ENCODE measurements around the gene PLXNA2.
A peak's percentile ranks its signal among the peaks of the same experiment; 100 is the strongest.

PLXNA2 gene

DNA sequence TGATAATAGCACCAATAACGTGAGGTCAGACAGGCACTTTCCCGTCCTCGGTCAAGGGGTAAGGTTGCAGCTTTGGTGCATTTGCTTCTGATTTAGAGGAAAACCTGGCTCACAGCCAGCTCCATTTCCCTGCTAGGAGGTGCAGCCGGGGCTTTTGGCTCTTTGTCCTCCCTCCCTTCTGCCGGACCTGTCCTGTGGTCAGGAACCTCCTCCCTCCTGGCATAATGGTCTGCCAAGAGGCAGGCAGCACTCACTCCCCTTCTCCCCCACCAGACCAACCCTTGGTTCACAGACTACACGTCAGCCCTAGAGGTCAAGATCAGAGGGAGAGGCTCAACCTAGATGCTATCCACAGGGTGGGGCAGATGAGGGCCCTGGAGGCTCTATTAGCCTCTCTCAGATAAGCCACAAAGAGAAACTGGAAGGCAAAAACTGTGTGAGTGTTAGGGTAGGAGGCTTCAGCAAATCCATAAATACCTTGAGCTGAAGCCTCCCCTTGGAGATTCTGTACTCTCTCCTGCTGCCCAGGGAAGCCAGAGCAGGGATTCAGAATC is 64.8 kb downstream of the PLXNA2 start:
- peak; percentile 30 for DNase-seq

DNA sequence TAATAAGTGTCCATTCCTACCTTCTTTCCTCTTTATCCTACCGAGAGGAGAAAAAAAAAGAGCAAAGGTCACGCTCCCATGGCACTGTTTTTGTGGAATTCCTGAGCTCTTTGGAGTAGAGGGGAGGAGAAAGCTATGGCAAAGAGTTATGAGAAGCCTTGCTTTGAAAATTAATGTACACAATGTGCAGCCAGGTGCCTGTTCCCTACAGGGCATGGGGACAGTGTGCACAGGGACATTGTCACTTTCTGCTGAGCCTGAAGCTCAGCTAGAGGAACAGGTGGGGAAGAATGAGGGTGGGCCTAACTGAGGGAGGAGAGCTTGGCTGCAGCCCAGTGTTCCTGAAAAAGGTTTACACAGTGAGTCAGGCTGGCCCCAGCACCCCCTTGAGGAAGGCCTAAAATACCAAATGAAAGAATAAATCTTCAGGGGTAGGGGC is 66.1 kb downstream of the PLXNA2 start:
- no peak for DNase-seq

DNA sequence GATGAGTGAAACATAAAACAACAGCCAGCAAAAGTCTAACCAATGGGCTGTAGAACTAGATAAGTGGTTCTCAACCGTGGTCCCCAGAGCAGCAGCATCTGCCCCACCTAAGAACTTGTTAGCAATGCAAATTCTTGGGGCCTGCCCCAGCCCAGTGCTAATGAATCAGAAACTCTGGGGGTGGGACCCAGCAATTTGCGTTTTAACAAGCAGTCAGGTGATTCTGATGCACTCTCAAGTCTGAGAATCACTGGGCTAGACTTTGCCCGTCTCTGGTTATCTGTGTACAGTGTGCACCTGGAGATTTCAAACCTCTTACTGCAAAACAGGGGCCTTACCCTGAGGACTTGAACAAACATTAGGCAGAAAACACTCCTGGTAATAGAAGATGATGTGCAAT is 66.5 kb downstream of the PLXNA2 start:
- peak; percentile 16 for DNase-seq

DNA sequence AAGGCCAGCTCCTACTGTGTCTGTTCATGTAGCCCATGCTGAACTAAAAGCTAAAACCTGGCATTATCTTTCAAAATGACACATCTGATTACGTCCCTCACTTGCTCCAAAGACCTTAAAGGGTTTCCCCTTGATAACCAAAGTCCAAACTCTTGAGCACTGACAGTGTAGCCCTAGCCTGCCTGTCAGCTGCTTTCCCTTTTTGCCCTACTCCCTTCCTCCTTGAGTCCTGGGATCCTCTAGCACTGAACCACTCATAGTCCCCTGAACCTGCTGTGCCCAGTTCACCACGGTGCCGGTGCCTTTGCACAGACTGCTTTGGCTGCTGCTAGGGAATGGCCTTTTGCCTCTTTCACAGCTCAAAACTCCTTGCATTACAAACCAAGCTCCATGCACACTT is 67.5 kb downstream of the PLXNA2 start:
- no peak for DNase-seq

DNA sequence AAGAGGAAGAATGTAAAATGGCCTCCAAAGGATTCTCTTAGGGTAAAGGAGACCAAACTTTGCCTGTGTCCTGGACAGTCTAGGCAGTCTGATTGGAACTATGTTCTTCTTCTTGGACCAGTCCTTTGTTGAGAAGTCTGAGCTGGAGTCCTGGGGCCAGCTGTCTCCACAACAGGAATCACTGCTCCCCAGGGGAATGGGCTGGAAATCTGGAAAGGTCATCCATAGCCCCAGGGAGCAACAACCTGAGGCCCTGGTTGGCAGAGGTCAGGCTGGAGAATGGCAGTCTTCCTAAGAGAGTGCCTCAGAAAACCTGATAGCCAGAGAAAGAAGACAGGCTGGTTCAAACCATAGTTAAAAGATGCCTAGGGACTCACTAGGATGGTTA is 68.7 kb downstream of the PLXNA2 start:
- DNase-seq, result no peak

DNA sequence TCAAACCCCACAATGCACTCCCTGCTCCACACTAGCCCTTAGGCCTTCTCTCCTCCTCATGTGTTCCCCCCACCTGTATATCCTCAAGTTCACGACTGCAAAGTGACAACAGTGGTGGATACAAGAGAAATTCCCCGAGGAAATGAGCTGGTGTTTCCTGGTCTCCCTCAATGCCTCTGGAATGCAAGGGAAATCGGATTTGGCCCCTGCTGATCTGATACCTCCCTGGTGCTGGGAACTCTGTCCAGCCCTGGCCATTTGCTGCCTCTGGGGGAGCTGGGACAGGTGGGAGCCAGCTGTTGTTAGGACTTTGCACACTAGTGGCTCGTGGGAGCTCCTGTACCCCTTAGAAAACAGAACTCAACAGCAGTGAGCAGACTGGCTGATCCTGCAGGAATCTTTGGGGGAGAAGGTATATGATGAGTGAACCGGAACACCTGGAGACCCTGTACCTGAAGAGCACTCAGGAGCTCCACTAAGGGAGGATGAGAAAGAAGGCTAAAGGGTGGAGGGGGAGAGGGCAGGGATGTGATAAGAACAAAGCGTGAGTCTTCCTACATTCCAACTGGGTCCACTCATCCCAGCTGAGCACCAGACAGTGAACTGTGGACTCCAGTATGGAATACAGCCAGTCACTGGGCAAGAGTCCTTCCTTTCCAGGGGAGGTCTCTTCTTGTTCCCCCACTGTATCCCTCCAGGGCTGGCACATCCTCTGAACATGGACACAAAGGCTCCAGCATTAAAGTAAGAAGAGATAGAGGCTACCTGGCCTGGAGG is 69.3 kb downstream of the PLXNA2 start:
- peak; percentile 27 for DNase-seq

DNA sequence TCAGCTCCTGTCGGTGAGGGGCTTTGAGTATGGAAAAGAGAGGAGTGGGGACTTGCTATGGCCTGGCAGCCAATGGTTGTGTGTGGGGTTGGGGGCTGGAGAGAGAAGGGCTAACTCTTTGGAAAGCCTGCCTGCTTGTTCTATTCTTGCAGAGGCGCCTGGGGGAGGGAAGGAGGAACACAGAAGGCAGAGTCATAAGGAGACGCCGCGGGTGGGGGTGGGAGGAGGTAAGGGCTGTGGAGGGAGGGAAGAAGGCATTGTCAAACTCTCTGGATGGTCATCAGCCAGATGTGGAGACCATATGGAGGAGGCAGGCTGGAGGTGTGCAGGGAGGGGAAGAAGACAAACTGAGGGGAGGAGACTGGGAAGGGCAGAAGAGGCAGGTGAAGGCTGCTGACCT is 70.0 kb downstream of the PLXNA2 start:
- peak; percentile 23 for DNase-seq

DNA sequence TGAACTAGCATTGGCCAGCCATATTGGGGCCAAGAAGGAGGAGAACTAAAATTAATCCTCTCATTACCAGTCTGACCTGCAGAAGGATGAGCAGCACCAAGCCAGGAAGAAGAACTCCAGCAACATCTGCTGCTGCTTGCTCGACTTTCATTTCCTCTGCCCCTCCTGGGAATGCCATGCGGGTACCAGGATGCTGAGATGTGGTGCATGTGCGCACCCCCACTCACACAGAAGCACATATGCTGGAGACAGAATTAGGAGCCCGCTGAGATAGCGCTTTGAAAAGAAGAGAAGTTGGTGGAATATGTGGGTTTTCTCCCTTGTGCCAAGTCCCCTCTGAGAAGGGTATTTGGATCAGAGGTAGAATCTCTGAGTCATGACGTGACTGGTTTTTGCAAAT is 70.4 kb downstream of the PLXNA2 start:
- peak; percentile 5 for DNase-seq

DNA sequence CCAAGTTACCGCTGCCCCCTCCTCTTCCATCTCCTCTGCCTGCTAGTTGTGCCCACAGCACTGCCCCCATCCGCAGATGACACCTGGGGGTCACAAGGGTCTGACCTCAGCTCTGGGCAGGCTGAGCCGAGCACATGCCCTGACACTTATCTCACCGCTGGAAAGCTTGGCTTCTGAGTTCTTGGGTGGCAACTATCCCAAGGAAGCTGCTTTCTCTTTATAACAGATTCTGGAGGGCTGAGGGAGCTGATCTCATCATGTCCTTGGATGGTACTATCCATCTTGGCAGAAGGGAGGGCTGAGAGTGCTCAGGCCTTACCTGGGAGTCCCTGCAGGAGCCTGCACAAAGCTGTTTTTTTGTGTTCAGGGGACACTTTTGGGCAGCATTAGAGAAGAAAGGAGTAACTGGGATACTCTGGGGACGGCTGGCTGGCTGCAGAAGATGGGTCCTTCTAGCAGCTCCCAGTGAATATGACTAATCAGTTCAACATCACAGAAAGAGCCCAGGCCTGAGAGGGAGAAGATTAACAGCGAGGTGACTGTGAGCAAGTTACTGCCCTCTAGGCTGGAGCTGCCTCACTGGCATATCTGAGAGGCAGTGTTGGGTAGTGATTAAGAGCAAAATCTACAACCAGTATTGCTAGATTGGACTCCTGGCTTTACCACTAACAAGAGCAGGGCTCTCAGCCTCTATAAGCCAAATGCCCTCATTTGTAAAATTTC is 71.6 kb downstream of the PLXNA2 start:
- no peak for DNase-seq

DNA sequence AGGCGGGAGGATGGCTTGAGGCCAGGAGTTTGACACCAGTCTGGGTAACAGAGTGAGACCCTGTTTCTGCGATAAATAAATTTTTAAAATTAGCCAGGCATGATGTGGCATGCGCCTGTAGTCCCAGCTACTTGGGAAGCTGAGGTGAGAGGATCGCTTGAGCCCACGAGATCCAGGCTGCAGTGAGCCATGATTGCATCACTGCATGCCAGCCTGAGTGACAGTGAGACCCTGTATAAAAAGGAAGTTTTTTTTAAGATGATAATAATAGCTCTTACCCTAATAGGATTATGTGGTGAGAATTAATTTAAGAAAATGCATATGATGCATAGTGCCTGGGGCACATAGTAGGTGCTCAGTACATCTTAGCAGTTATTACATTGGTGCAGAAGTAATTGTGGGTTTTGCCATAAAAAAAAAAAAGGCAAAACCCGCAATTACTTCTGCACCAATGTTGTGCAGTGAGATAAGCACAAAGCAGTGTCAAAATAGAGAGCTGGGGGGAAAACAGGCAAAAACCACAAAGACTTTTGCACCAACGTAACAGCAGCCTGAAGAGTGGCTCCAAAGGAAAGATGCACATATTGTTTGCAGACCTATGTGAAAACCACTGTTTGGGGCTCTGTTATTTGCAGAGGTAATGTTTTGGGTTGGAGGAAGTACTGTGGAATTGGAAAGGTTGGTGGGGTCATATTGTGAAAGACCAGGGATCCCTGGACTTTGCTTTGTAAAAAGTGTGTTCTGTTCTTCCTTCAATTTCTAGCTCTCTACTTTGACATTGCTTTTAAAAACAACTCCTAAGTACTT is 72.4 kb downstream of the PLXNA2 start:
- DNase-seq, result no peak

DNA sequence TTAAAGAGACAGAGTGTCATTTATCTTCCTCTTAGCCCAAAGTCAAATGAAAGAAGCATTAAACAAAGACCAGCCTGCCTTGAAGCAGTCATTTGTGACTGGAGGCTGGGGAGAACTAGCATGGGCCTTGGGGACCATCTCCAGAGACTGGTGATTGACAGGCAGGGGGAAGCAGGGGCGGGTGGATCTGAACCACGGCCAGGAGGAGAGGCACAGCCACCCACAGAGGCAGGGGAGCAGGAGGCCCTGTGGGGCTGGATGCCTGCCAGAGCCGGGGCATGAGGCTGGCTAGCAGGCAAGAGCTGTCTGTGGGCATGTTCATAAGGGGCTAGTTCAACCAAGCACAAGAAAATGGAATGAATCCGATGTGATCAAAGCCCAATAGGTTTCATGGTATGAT is 73.9 kb downstream of the PLXNA2 start:
- DNase-seq, result peak; percentile 45

DNA sequence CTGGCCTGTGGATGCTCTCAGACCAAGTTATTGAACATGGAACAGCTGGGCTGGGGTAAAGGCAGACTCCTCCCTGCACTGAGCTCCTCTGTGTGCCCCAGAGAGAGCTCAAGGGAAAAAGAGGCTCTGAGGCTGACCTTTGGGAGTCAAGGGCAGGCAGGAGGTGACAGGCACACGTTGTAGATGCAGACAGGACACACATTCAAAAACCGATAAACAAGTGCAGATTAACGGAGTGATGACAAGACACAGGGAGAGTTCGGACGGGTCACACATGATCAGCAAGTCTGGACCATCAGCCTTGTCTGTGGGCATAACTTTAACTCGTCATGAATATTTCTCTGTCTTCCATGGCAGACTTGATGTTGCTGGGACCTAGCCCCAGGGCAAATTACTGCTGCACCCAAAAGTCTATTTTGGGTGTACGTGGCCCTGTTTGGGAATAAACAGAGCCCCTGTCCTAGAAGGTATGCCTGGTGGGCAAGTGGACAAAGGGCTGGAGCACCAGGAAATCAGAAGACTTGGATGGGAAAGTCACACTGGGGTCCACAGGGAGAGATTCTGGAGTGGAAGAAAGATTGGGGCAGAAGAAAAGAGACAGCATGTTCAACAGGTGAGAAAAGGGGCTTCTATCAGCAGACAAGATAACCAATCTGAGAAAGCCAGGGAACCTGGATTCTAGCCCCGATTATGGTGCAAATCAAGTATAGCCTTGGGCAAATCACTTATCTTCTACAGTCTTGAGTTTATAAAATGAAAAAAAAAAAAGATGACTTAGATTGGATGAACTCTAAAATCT is 74.9 kb downstream of the PLXNA2 start:
- DNase-seq, result no peak

DNA sequence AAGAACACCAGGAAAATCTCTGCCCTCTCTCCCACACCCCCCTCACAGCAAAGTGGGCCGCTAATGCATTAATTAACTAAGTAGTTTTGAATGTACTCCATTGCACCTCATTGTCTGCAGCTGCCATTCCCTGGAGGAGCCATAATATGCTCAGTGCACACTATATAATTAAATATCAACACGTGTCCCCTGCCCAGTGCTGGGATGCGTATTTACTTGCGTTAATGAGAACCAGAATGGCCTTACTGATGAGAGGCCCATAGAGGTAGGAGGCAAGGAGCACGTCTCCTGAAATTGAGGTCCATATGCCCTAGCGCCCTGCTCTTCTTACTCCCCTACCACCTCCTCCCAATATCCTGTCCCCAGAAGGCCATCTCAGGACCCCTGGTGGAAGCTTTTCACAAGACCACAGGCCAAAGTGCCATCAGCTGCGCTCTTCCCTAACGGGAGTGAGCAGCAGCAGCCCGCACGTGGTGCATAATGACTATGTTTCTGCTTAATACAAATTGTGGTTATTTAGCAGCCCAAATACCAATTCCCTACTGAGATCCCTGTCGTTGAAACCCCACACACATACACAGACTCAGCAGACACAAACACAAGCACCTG is 76.8 kb downstream of the PLXNA2 start:
- DNase-seq, result no peak

DNA sequence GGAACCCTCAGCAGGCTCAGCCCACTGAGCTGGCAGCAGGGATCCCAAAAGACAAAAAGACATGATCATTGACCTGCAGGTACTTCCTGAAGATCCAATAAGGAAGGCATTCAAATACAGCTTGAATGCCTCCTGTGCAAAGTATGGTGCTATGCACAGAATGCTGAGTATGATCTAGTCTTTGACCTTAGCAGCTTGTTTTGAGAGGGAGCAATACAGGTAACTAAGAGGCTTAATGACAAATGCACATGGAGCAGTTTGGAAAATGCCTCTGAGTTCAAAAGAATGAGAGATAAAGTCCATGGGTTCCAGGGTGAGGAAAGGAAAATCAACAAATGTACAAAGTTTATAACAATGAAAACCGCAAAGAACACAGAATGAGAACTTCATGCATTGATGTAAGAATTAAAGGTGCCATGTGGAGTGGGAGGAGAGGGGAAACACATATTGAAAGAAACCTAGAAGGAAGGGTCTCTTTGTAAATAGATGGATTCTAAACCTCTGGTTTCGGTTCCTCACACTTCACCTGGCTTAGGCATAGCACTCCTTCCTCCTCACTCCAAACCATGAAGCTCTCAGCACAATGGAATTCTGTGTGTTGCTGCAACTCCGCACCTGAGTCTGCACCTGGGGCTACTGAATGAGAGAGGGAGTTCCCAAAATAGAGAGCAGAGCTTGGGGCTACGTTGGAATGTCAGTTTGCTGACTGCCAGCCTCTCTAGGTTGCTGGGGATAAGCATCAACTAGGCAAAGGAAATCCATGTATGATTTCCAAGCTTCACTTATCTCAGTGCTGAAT is 77.6 kb downstream of the PLXNA2 start:
- no peak for DNase-seq

DNA sequence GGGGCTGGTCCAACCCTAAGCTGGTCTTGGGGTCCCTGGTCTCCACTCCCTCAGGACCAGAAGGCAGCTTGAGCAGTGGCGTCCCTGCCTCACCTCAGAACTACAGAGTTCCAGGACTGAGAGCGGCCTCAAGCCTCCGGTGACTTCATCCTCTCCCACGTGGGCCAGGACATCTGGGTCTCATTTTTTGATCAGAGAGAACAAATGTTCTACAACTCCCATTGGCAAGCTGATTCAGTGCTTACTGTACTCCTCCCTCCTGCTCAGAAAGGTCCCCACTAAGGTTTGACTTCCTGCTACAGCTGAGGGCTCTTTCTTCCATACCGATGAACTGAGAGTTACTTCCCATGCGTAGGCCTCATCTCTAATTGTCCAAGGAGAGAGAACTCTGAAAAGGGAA is 78.5 kb downstream of the PLXNA2 start:
- DNase-seq, result no peak

DNA sequence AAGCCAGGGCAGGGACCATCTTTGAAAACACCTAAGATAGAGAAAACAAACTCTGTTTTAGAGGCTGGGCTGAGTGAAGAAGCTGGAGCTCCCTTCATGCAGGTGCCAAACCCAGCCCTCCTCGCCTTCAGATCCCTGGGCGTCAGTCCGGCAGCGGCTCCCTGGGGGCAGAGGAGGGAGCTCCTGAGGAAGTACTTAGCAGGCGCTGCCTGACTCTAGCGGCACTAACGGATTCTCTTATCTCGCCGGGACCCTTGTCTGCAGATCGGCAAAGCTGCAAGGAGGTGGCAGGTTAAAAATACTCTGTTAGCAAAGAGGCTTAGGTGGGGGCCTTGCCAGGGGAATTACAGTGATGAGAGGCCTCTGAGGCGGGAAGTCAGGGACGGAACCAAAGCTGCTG is 79.6 kb downstream of the PLXNA2 start:
- no peak for DNase-seq

DNA sequence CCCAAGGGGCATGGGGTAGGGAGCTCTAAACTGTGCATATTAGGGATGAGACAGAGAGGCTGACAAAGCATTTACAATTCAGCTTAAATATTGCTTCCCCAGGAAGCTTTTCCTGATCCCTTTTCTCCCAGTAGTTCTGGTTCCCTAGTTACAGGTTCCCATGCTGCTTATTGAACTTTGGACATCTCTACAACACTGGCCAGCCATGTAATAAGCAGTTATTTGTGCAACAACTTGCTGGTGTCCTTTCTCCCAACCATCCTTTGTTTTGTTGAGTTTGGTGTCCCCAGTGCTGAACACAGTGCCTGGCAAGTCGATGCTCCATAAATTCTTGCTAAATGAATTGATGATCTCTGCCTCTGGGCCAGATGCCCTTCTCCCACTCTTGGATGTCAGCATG is 80.6 kb downstream of the PLXNA2 start:
- DNase-seq, result no peak

DNA sequence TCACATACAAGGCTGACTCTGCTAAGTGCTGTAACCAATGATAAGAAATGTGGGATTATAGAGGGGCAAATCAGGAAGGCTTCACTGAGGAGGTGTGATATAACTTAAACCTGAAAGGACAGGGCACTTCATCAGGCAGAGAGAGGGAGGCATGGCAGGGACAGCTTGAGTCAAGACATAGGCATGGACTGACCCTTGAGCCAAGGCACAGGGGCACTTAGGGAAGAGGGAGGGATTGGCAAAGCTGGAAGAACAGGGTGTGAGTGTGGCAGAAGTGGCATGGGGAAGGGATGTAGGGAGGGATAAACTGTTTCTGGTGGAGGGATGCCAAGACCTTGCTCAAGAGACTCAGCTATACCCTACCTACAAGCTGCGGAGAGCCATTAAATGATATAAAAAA is 81.3 kb downstream of the PLXNA2 start:
- no peak for DNase-seq

DNA sequence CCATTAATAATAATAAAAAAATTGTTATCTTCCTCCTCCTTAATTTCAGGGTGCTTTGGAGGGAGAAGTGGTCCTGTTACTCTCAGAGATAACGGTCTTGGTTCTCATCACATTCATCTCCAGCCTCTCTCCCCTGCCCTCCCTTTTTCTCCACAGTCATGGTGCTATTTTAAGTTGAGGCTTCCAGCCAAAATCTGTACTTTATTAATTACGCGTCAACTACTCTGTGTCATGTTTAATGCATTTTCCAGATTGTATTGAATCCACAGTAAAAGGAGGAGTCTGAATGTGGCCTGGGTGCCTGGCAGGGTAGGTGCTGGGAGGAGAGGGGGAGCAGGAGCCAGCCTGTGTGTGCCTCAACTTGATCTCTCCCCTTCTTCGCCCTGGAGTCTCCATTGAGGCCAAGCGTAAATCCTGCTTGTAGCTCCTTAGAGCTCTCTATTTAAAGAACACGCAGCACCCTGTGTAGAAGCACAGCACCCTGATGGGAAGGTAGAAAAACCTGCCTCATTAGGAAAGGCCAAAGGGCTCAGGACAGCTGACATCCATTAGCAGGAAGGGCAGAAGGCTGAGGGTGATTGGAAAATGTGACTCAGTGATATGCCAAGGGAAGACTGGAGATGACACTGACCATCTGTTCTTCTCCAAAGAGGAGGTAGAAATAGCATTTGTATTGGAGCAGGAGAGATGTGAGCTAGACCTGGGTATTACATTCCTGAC is 82.4 kb downstream of the PLXNA2 start:
- no peak for DNase-seq

DNA sequence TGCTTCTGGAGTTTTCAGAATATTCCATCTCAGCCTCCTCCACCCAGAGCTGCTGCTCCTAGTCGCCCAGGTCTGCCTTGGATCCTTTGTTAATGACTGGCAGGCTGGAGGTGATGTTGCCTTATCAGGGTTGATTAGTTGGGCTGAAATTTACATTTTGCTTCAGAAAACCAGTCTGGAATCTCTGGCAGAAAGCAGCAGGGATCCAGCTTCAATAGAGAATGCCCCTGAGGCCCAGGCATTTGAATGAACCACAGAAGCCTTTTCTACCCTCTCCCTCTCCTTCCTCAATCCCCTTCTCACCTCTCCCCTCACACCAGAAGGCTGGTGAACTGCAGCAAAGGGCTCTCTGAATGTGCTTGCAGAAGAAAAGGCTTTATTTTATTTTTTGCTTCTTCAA is 83.2 kb downstream of the PLXNA2 start:
- DNase-seq, result no peak
